K562 treated with DMSO at 1 percent for 24 hours (cell line): ENCODE measurements around the gene IRAK1BP1. TPM values are rescaled to one million over a fixed set of nuclear protein-coding genes. Genes with fewer than 3 reads are reported as not detected.

Source experiments
- total RNA-seq: library from RNA; unstranded; fragments of 300-600 nt; gene quantifications from 2 replicates; pipeline ENCODE4 v1.2.3, GENCODE V29; 2022; ENCODE audit warnings: low read depth; ENCODE audit not compliant: insufficient read depth

The IRAK1BP1 gene, protein sequence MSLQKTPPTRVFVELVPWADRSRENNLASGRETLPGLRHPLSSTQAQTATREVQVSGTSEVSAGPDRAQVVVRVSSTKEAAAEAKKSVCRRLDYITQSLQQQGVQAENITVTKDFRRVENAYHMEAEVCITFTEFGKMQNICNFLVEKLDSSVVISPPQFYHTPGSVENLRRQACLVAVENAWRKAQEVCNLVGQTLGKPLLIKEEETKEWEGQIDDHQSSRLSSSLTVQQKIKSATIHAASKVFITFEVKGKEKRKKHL
- total RNA-seq = 0.51 and 0.63 TPM in 2 replicates

DNA sequence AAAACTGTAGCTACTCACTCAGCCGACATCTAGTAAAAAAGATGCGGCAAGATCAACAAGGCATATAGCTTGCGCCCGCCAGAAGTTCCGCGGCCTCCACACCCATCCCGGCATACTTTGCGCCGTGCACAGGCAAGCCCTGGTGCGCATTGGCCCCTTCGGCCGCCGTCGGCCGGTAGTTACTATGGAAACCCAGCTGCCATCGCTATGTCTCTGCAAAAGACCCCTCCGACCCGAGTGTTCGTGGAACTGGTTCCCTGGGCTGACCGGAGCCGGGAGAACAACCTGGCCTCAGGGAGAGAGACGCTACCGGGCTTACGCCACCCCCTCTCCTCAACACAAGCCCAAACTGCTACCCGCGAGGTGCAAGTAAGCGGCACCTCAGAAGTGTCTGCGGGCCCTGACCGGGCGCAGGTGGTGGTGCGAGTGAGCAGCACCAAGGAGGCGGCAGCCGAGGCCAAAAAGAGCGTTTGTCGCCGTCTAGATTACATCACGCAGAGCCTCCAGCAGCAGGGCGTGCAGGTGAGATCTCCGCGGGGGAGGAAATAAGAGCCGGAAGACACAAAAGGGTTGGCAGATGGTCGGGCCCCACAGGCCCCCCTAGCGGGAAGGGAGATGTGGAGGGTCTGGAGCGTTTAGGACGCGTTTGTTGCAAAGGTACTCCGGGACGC is at the start of gene IRAK1BP1:
Gene IRAK1BP1, plus strand, starts transcription at position 182 of the 671 bp plus-strand sequence. Its CDS starts 26 bp downstream, at position 208.

Other genes with a start within 250 kb of the IRAK1BP1 start
- 7.5 and 9.5 TPM in 2 replicates for gene PHIP, start 210.7 kb downstream of the IRAK1BP1 start, total RNA-seq